Neutrophil (primary cell): ENCODE results near the gene BRDT.

Source experiments
- H3K27ac ChIP-seq: fragments of 200-600 bp; sonication (generic); 2 replicates; pipeline ENCODE4 v1.5.1; 2016; ENCODE audit warnings: mild to moderate bottlenecking, moderate library complexity
- H3K27me3 ChIP-seq: fragments of 200-600 bp; sonication (generic); 2 replicates; pipeline ENCODE4 v1.6.0; 2016; ENCODE audit warnings: mild to moderate bottlenecking
- H3K36me3 ChIP-seq: fragments of 200-600 bp; sonication (generic); 2 replicates; pipeline ENCODE4 v1.5.1; 2017
- H3K4me1 ChIP-seq, 2 experiments: fragments of 200-600 bp in 1 of 2; sonication (generic) in 1 of 2; 1 replicate in 1 of 2; 2 replicates in 1 of 2; pipeline versions ENCODE4 v1.5.1 to v1.6.1; 2013 to 2016; ENCODE audit warnings: low read depth in 1 of 2, low read length in 1 of 2, mild to moderate bottlenecking in 1 of 2, moderate library complexity in 1 of 2; ENCODE audit not compliant: control insufficient read depth in 1 of 2, insufficient read depth in 1 of 2
- H3K4me3 ChIP-seq, 2 experiments: fragments of 200-600 bp in 1 of 2; sonication (generic) in 1 of 2; 1 replicate in 1 of 2; 2 replicates in 1 of 2; pipeline ENCODE4 v1.5.1; 2013 to 2016; ENCODE audit warnings: low read depth in 1 of 2, low read length in 1 of 2, mild to moderate bottlenecking in 1 of 2, moderate library complexity in 1 of 2
- H3K9me3 ChIP-seq: fragments of 200-600 bp; sonication (generic); 2 replicates; pipeline ENCODE4 v1.5.1; 2016
- CTCF ChIP-seq: fragments of 200-600 bp; sonication (generic); IDR thresholded peaks from 2 replicates; pipeline ENCODE4 v1.5.1; 2016; ENCODE audit warnings: antibody characterized with exemption

BRDT gene

GRCh38 chr1:92043621-92044020, 94.4 kb downstream of the BRDT start:
- Histone ChIP-seq H3K4me3 (no peak overlapping the region), H3K36me3 (no peaks in the 10 kb centered on the region), H3K27ac (no peak overlapping the region), H3K4me1 (no peaks in the 10 kb centered on the region), H3K9me3 (no peaks in the 10 kb centered on the region), H3K27me3 (no peaks in the 10 kb centered on the region)
- TF ChIP-seq CTCF: no peak

GRCh38 chr1:92045766-92046495, 96.7 kb downstream of the BRDT start:
- no peak for TF ChIP-seq CTCF
- no peaks in the 10 kb centered on the region for H3K9me3 ChIP-seq
- no peak overlapping the region for H3K27ac ChIP-seq
- no peaks in the 10 kb centered on the region for H3K4me1 ChIP-seq
- no peaks in the 10 kb centered on the region for H3K27me3 ChIP-seq
- H3K36me3 ChIP-seq: no peaks in the 10 kb centered on the region
- no peak overlapping the region for H3K4me3 ChIP-seq

GRCh38 chr1:92051948-92052347, 102.7 kb downstream of the BRDT start:
- no peaks in the 10 kb centered on the region for H3K4me1 ChIP-seq
- H3K9me3 ChIP-seq: no peaks in the 10 kb centered on the region
- H3K36me3 ChIP-seq: no peaks in the 10 kb centered on the region
- H3K27ac ChIP-seq: no peak overlapping the region
- no peak overlapping the region for H3K4me3 ChIP-seq
- no peak for TF ChIP-seq CTCF
- H3K27me3 ChIP-seq: no peaks in the 10 kb centered on the region
